Fibroblast of pulmonary artery (primary cell): ENCODE data around the gene INTS14.
"Not testable (repeated sequence)": the region's sequence is repeated elsewhere in the genome, so short reads cannot be mapped to it uniquely, and the experiment has no call there.

Experiments used
- DNase-seq: peaks from one replicate; pipeline ENCODE4 v3.0.0-alpha.2; 2010; ENCODE audit warnings: low read depth
- H3K4me3 ChIP-seq: replicated peaks from 2 replicates; pipeline ENCODE4 v1.5.1; 2011; ENCODE audit warnings: low read depth, mild to moderate bottlenecking, control low read depth, low read length, moderate library complexity
- CTCF ChIP-seq: IDR thresholded peaks from 2 replicates; pipeline ENCODE4 v1.5.1; 2011; ENCODE audit warnings: mild to moderate bottlenecking, control low read depth, low read length, inconsistent platforms; ENCODE audit errors: missing control alignments

Gene INTS14

GRCh38 chr15:65551183-65551582 lies 59.7 kb downstream of the INTS14 start:
- no peak for TF ChIP-seq CTCF
- DNase-seq: no peak
- H3K4me3 ChIP-seq: no peak overlapping the region

GRCh38 chr15:65550681-65551098 lies 60.2 kb downstream of the INTS14 start:
- TF ChIP-seq CTCF: no peak
- H3K4me3 ChIP-seq: no peak overlapping the region
- DNase-seq: peak; percentile 25

GRCh38 chr15:65549288-65549687 lies 61.6 kb downstream of the INTS14 start:
- not testable (repeated sequence) for DNase-seq, H3K4me3 ChIP-seq

- no peak overlapping the region for H3K4me3 ChIP-seq
- no peak for TF ChIP-seq CTCF
- no peak for DNase-seq
These were observed 63.1 kb downstream of the INTS14 start for GRCh38 chr15:65547841-65548240.

- H3K4me3 ChIP-seq: no peak overlapping the region
- TF ChIP-seq CTCF: no peak
- DNase-seq: no peak
These were observed 69.6 kb downstream of the INTS14 start for GRCh38 chr15:65541231-65541820.

GRCh38 chr15:65540314-65540713 lies 70.6 kb downstream of the INTS14 start:
- no peak overlapping the region for H3K4me3 ChIP-seq
- TF ChIP-seq CTCF: no peak
- DNase-seq: no peak

- no peak for TF ChIP-seq CTCF
- DNase-seq: no peak
- no peak overlapping the region for H3K4me3 ChIP-seq
These were observed 75.7 kb downstream of the INTS14 start for GRCh38 chr15:65535192-65535591.
